H9 (cell line): Measurements from ENCODE around the gene EDRF1. TPM values are rescaled to one million over a fixed set of nuclear protein-coding genes. Genes with fewer than 3 reads are reported as not detected.

Experiments used
- DNase-seq: peaks from one replicate; pipeline ENCODE4 v3.0.0-alpha.2; 2017
- H2AFZ ChIP-seq: one replicate; pipeline ENCODE4 v1.6.1; 2013; ENCODE audit warnings: mild to moderate bottlenecking, low read length, control low read depth, moderate library complexity
- H2AK5ac ChIP-seq: 2 replicates; pipeline ENCODE4 v1.6.1; 2013; ENCODE audit warnings: low read length, control low read depth, mixed read lengths; ENCODE audit not compliant: insufficient read length
- H2BK120ac ChIP-seq: one replicate; pipeline ENCODE4 v1.6.1; 2013; ENCODE audit warnings: low read depth, mild to moderate bottlenecking, low read length, control low read depth, inconsistent platforms; ENCODE audit not compliant: poor library complexity, severe bottlenecking
- H2BK12ac ChIP-seq: 2 replicates; pipeline ENCODE4 v1.6.1; 2013; ENCODE audit warnings: low read length, control low read depth, mixed read lengths, low read depth; ENCODE audit not compliant: insufficient read length
- H2BK15ac ChIP-seq: 2 replicates; pipeline ENCODE4 v1.6.1; 2013; ENCODE audit warnings: low read depth, low read length, control low read depth
- H2BK20ac ChIP-seq: one replicate; pipeline ENCODE4 v1.6.1; 2013; ENCODE audit warnings: low read depth, mild to moderate bottlenecking, low read length, control low read depth, inconsistent platforms; ENCODE audit not compliant: poor library complexity, severe bottlenecking
- H2BK5ac ChIP-seq: 2 replicates; pipeline ENCODE4 v1.6.1; 2013; ENCODE audit warnings: low read length, control low read depth, mixed read lengths; ENCODE audit not compliant: insufficient read length
- H3K14ac ChIP-seq: 2 replicates; pipeline ENCODE4 v1.6.1; 2013; ENCODE audit warnings: low read length, control low read depth; ENCODE audit not compliant: insufficient read depth
- H3K18ac ChIP-seq: 2 replicates; pipeline ENCODE4 v1.6.1; 2013; ENCODE audit warnings: low read depth, mild to moderate bottlenecking, mixed read lengths, low read length, control low read depth; ENCODE audit not compliant: insufficient read length
- H3K23ac ChIP-seq: 2 replicates; pipeline ENCODE4 v1.6.1; 2013; ENCODE audit warnings: low read length, control low read depth, mixed read lengths, low read depth; ENCODE audit not compliant: insufficient read length
- H3K23me2 ChIP-seq: 2 replicates; pipeline ENCODE4 v1.6.1; 2013; ENCODE audit warnings: low read depth, mild to moderate bottlenecking, mixed read lengths, low read length, control low read depth; ENCODE audit not compliant: insufficient read length, poor library complexity, severe bottlenecking
- H3K27ac ChIP-seq: 2 replicates; pipeline ENCODE4 v1.5.1; 2013; ENCODE audit warnings: low read length, control low read depth, mixed read lengths, low read depth; ENCODE audit not compliant: insufficient read length
- H3K27me3 ChIP-seq: 2 replicates; pipeline ENCODE4 v1.6.1; 2013; ENCODE audit warnings: low read length, control low read depth, inconsistent platforms; ENCODE audit not compliant: insufficient read depth
- H3K4ac ChIP-seq: 2 replicates; pipeline ENCODE4 v1.6.1; 2013; ENCODE audit warnings: low read depth, mild to moderate bottlenecking, control low read depth, inconsistent platforms, low read length, moderate library complexity
- H3K4me1 ChIP-seq: 2 replicates; pipeline ENCODE4 v1.6.1; 2013; ENCODE audit warnings: low read length, control low read depth, inconsistent platforms; ENCODE audit not compliant: insufficient read depth
- H3K4me2 ChIP-seq: 2 replicates; pipeline ENCODE4 v1.6.1; 2013; ENCODE audit warnings: low read length, control low read depth, mixed read lengths; ENCODE audit not compliant: insufficient read length, insufficient read depth
- H3K56ac ChIP-seq: 2 replicates; pipeline ENCODE4 v1.6.1; 2013; ENCODE audit warnings: low read depth, mild to moderate bottlenecking, mixed read lengths, low read length, control low read depth; ENCODE audit not compliant: insufficient read length
- H3K79me1 ChIP-seq: 2 replicates; pipeline ENCODE4 v1.6.1; 2013; ENCODE audit warnings: low read depth, mild to moderate bottlenecking, moderate library complexity, low read length, control low read depth, inconsistent platforms; ENCODE audit not compliant: insufficient read depth, poor library complexity, severe bottlenecking
- H3K79me2 ChIP-seq: 2 replicates; pipeline ENCODE4 v1.6.1; 2013; ENCODE audit warnings: low read length, control low read depth, inconsistent platforms; ENCODE audit not compliant: insufficient read depth
- H3K9ac ChIP-seq: 2 replicates; pipeline ENCODE4 v1.6.1; 2013; ENCODE audit warnings: low read length, control low read depth, mixed read lengths; ENCODE audit not compliant: insufficient read length; ENCODE audit errors: extremely low read depth
- H3K9me3 ChIP-seq: one replicate; pipeline ENCODE4 v1.6.1; 2013; ENCODE audit warnings: low read depth, low read length, inconsistent platforms; ENCODE audit not compliant: control insufficient read depth
- H3T11ph ChIP-seq: one replicate; pipeline ENCODE4 v1.6.1; 2013; ENCODE audit warnings: mild to moderate bottlenecking, low read length, control low read depth, inconsistent platforms
- H4K20me1 ChIP-seq: one replicate; pipeline ENCODE4 v1.6.1; 2013; ENCODE audit not compliant: control insufficient read depth, insufficient read length, insufficient read depth
- H4K5ac ChIP-seq: 2 replicates; pipeline ENCODE4 v1.6.1; 2013; ENCODE audit warnings: low read depth, mild to moderate bottlenecking, mixed read lengths, low read length, control low read depth; ENCODE audit not compliant: insufficient read length
- H4K8ac ChIP-seq: replicated peaks from 2 replicates; pipeline ENCODE4 v1.6.1; 2013; ENCODE audit warnings: low read length, control low read depth, mixed read lengths, low read depth; ENCODE audit not compliant: insufficient read length
- H4K91ac ChIP-seq: 2 replicates; pipeline ENCODE4 v1.6.1; 2013; ENCODE audit warnings: low read depth, mild to moderate bottlenecking, moderate library complexity, mixed read lengths, low read length, control low read depth; ENCODE audit not compliant: insufficient read length
- H3K27ac Mint-ChIP-seq, 3 experiments: 2 replicates in 2 of 3; 3 replicates in 1 of 3; pipeline ENCODE4 v1.8.0; 2020 to 2021; ENCODE audit warnings: mixed read lengths in 3 of 3, mild to moderate bottlenecking in 1 of 3, moderate library complexity in 1 of 3
- H3K27me3 Mint-ChIP-seq: 2 replicates; pipeline ENCODE4 v1.8.0; 2021; ENCODE audit warnings: low read depth, mild to moderate bottlenecking, moderate library complexity, mixed read lengths
- H3K36me3 Mint-ChIP-seq, 3 experiments: 2 replicates in 2 of 3; 3 replicates in 1 of 3; pipeline ENCODE4 v1.8.0; 2020 to 2021; ENCODE audit warnings: low read depth in 3 of 3, mixed read lengths in 3 of 3; ENCODE audit not compliant: insufficient read depth in 1 of 3
- H3K4me1 Mint-ChIP-seq, 2 experiments: 2 replicates each; pipeline ENCODE4 v1.8.0; 2020; ENCODE audit warnings: mixed read lengths in 2 of 2
- H3K4me3 Mint-ChIP-seq, 2 experiments: 2 replicates in 1 of 2; 3 replicates in 1 of 2; pipeline ENCODE4 v1.8.0; 2020 to 2021; ENCODE audit warnings: mild to moderate bottlenecking in 2 of 2, mixed read lengths in 2 of 2, moderate library complexity in 1 of 2
- H3K9me3 Mint-ChIP-seq, 2 experiments: 2 replicates in 1 of 2; 3 replicates in 1 of 2; pipeline ENCODE4 v1.8.0; 2020; ENCODE audit warnings: mild to moderate bottlenecking in 2 of 2, mixed read lengths in 2 of 2, moderate library complexity in 1 of 2
- CTCF ChIP-seq: fragments of 200-600 bp; sonication (generic); conservative IDR thresholded peaks from 3 replicates; pipeline ENCODE4 v1.8.0; 2021; ENCODE audit warnings: antibody characterized with exemption, mild to moderate bottlenecking
- WGBS: extraction: QIAGEN DNeasy Blood & Tissue Kit; methylation state at CpG from one replicate; pipeline ENCODE4 v1.1.7; 2013; ENCODE audit warnings: missing lambda C conversion rate, low lambda C conversion rate, mixed read lengths; ENCODE audit not compliant: insufficient read length; ENCODE audit errors: extremely low coverage; 5-methylcytosine and 5-hydroxymethylcytosine counted together
- total RNA-seq: library from RNA; stranded (reverse); gene quantifications from 2 replicates; pipeline ENCODE4 v1.2.1, GENCODE V29; 2021

EDRF1 gene
- total RNA-seq, 1 experiment from 2014 or later: 51.0 TPM

DNA sequence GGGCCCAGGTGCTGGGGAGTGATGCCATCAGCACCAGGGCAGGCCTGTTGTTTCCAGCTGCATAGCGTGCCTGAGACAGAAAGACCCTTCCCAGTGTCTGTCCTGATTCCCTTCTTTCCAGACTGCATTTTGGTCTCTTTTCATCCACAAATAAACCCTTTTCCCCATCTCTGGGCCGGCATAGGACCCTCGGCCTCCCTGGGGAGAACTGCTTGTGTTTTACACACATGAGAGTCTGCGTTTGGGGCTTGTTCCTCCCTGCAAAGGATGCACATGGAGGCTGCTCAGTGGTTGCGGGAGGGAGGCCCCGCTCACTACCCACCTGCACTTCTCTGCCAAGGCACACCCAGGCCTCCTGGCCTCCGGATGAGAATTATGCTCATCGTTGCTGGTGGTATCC is 61.9 kb downstream of the EDRF1 start:
- H3K56ac ChIP-seq: no peak overlapping the region
- WGBS: no CpG with 5 or more reads among the region's 8 CpGs

More for the DNA sequence above, 61.9 kb downstream of the EDRF1 start:
- Histone ChIP-seq H2BK20ac (no peak overlapping the region), H2BK5ac (no peak overlapping the region), H2AK5ac (no peak overlapping the region), H4K91ac (no peak overlapping the region), H3K18ac (no peak overlapping the region), H3K4me2 (no peak overlapping the region), H3K14ac (no peak overlapping the region), H3K23ac (no peak overlapping the region), H3K79me1 (no peaks in the 10 kb centered on the region), H3K9ac (no peak overlapping the region), H3K27me3 (no peaks in the 10 kb centered on the region), H2BK120ac (no peak overlapping the region), H4K20me1 (no peaks in the 10 kb centered on the region), H3K9me3 (no peaks in the 10 kb centered on the region), H2BK15ac (no peak overlapping the region), H2AFZ (no peak overlapping the region), H3K79me2 (no peaks in the 10 kb centered on the region), H3K4ac (no peak overlapping the region), H3K4me1 (no peaks in the 10 kb centered on the region), H2BK12ac (no peak overlapping the region), H3K23me2 (no peaks in the 10 kb centered on the region), H3K27ac (no peak overlapping the region), H3T11ph (no peak overlapping the region), H4K8ac (no peak overlapping the region), H4K5ac (no peak overlapping the region)
- Mint-ChIP-seq H3K36me3 (no peaks in the 10 kb centered on the region; a peak in 1 of 7 replicates), H3K4me1 (no peaks in the 10 kb centered on the region), H3K27ac (no peak overlapping the region), H3K9me3 (peaks cover 0 to 9% of the 10 kb centered on the region in 2 experiments), H3K27me3 (peaks cover 9% of the 10 kb centered on the region), H3K4me3 (no peak overlapping the region)
- no peak for TF ChIP-seq CTCF
- DNase-seq: no peak
